ENCODE data around the gene LMBRD1. TPM values are rescaled to one million over a fixed set of nuclear protein-coding genes. Genes with fewer than 3 reads are reported as not detected.

The LMBRD1 gene
- total and polyA plus RNA-seq, 2 of the 8 experiments (the other 6 are each of a cell fraction or from before 2014, with no cell fraction given): 9.1 to 16.8 TPM

Other genes starting within 250 kb of the LMBRD1 start
- not detected in 2 replicates for gene COL19A1, start 69.5 kb upstream of the LMBRD1 start, total RNA-seq (2021; fragmentation: NEBNext Ultra II Directional; extraction: Animal tissue kit (Norgen Biotek cat#: 25700))
- not detected in 2 replicates for gene COL19A1, start 69.5 kb upstream of the LMBRD1 start, polyA plus RNA-seq (2011; rRNA removed)